Endothelial cell of umbilical vein (primary cell): Measurements from ENCODE around the gene HTN3.
"Not testable (repeated sequence)": the region's sequence is repeated elsewhere in the genome, so short reads cannot be mapped to it uniquely, and the experiment has no call there.

Source experiments
- CTCF ChIP-seq, 2 donors: IDR thresholded peaks; 1 replicate in 1 of 2; 2 replicates in 1 of 2; pipeline ENCODE4 v1.5.1; 2011; ENCODE audit warnings: low read length in 2 of 2, mild to moderate bottlenecking in 2 of 2, moderate library complexity in 2 of 2, control low read depth in 1 of 2, inconsistent platforms in 1 of 2, low read depth in 1 of 2; ENCODE audit not compliant: insufficient read depth in 1 of 2; ENCODE audit errors: extremely low read depth in 1 of 2
- EZH2 ChIP-seq: IDR thresholded peaks from 2 replicates; pipeline ENCODE4 v1.6.1; 2012; ENCODE audit warnings: borderline replicate concordance, low read depth, mild to moderate bottlenecking, moderate library complexity, low read length, inconsistent platforms; ENCODE audit not compliant: severe bottlenecking
- GATA2 ChIP-seq: IDR thresholded peaks from 2 replicates; pipeline ENCODE4 v1.7.0; 2011; ENCODE audit warnings: low read depth, mild to moderate bottlenecking, moderate library complexity, mixed read lengths, low read length; ENCODE audit not compliant: insufficient read length, insufficient read depth
- POLR2A ChIP-seq: IDR thresholded peaks from 2 replicates; pipeline ENCODE4 v1.6.1; 2012; ENCODE audit warnings: low read depth, mild to moderate bottlenecking, control low read depth, low read length
- POLR2AphosphoS5 ChIP-seq: IDR thresholded peaks from 2 replicates; pipeline ENCODE4 v1.6.1; 2012; ENCODE audit warnings: low read depth, mild to moderate bottlenecking, control low read depth, low read length, moderate library complexity; ENCODE audit not compliant: insufficient read depth

- TF ChIP-seq CTCF (IDR thresholded peaks at IDR 0.05; ENCODE audit: extremely low read depth in 1 of 2, insufficient read depth in 1 of 2, low read depth in 1 of 2, low read length in 2 of 2); POLR2AphosphoS5; POLR2A; EZH2; GATA2: not testable (repeated sequence)
These were observed 11.7 kb downstream of the HTN3 start for GRCh38 chr4:70039928-70040327.
